ENCODE data around the gene MYG1. TPM values are rescaled to one million over a fixed set of nuclear protein-coding genes. Genes with fewer than 3 reads are reported as not detected.

MYG1 gene
- polyA plus RNA-seq, 1 donor (not counting 4 experiments of a cell fraction or from before 2014, with no cell fraction given), result 27.2 TPM

DNA sequence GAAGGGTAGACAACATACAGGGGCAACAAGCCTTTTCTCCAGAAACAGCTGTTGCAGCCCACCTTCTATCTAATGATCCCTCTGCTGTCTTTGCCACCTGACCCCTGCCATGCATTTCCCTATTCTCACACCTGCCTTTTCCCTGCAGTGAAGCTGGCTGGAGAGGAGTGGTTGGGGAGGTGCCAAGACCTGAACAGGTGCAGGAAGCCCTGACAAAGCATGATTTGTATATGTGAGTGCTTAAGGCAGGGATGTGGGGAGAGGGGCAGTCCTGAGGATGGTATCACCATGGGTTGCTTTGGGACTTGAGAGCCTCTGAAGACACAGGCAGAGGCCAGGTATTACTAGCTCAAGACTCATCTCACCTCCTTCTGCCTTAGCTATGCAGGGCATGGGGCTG is 7.1 kb upstream of the MYG1 start:
- Histone ChIP-seq H3K4me1 (ENCODE audit: control insufficient read depth, extremely low read depth, insufficient read depth, low read length) (peaks cover 10% of the 10 kb centered on the region), H3K4me3 (ENCODE audit: control insufficient read depth in 2 of 3, extremely low read depth in 1 of 3, insufficient read depth in 2 of 3, low read depth in 1 of 3, low read length in 3 of 3) (no peak overlapping the region), H3K36me3 (ENCODE audit: control insufficient read depth in 2 of 2, extremely low read depth in 1 of 2, insufficient read depth in 2 of 2, low read length in 2 of 2) (peaks cover under 1 to 34% of the 10 kb centered on the region in 2 experiments), H3K9ac (ENCODE audit: control insufficient read depth, extremely low read depth, insufficient read depth, low read length) (no peak overlapping the region), H4K20me1 (ENCODE audit: control insufficient read depth, extremely low read depth, insufficient read depth, low read length) (no peaks in the 10 kb centered on the region), H2AFZ (ENCODE audit: control insufficient read depth, low read length) (no peak overlapping the region), H3K9me3 (ENCODE audit: control insufficient read depth, low read depth, low read length) (no peaks in the 10 kb centered on the region), H3K79me2 (ENCODE audit: control insufficient read depth, insufficient read depth, low read length) (peaks cover 21% of the 10 kb centered on the region), H3K9me1 (ENCODE audit: control insufficient read depth, extremely low read depth, insufficient read depth, low read length) (no peaks in the 10 kb centered on the region), H3K4me2 (ENCODE audit: control insufficient read depth, extremely low read depth, insufficient read depth, low read depth, low read length) (no peak overlapping the region), H3K27me3 (ENCODE audit: control insufficient read depth, extremely low read depth, insufficient read depth, low read length) (no peaks in the 10 kb centered on the region), H3K27ac (ENCODE audit: control insufficient read depth, insufficient read depth, low read length) (no peak overlapping the region)
- dilution Hi-C loops (cut with MboI; ENCODE audit: extremely low pct_ligation_motif_present, low sequenced_read_pairs), result no loop called here
- TF ChIP-seq, protein P1, sequence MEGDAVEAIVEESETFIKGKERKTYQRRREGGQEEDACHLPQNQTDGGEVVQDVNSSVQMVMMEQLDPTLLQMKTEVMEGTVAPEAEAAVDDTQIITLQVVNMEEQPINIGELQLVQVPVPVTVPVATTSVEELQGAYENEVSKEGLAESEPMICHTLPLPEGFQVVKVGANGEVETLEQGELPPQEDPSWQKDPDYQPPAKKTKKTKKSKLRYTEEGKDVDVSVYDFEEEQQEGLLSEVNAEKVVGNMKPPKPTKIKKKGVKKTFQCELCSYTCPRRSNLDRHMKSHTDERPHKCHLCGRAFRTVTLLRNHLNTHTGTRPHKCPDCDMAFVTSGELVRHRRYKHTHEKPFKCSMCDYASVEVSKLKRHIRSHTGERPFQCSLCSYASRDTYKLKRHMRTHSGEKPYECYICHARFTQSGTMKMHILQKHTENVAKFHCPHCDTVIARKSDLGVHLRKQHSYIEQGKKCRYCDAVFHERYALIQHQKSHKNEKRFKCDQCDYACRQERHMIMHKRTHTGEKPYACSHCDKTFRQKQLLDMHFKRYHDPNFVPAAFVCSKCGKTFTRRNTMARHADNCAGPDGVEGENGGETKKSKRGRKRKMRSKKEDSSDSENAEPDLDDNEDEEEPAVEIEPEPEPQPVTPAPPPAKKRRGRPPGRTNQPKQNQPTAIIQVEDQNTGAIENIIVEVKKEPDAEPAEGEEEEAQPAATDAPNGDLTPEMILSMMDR (optimal IDR thresholded peaks at IDR 0.05 in 1 of 3, IDR thresholded peaks at IDR 0.05 in 1 of 3, conservative IDR thresholded peaks at IDR 0.05 in 1 of 3; ENCODE audit: extremely low read depth in 1 of 3, insufficient read depth in 2 of 3, low read length in 3 of 3), result no peak
- TF ChIP-seq EZH2 (IDR thresholded peaks at IDR 0.05; ENCODE audit: low read length), result no peak
- FAIRE-seq, result no peak
- DNase-seq (ENCODE audit: low read depth, low spot score), result no peak

DNA sequence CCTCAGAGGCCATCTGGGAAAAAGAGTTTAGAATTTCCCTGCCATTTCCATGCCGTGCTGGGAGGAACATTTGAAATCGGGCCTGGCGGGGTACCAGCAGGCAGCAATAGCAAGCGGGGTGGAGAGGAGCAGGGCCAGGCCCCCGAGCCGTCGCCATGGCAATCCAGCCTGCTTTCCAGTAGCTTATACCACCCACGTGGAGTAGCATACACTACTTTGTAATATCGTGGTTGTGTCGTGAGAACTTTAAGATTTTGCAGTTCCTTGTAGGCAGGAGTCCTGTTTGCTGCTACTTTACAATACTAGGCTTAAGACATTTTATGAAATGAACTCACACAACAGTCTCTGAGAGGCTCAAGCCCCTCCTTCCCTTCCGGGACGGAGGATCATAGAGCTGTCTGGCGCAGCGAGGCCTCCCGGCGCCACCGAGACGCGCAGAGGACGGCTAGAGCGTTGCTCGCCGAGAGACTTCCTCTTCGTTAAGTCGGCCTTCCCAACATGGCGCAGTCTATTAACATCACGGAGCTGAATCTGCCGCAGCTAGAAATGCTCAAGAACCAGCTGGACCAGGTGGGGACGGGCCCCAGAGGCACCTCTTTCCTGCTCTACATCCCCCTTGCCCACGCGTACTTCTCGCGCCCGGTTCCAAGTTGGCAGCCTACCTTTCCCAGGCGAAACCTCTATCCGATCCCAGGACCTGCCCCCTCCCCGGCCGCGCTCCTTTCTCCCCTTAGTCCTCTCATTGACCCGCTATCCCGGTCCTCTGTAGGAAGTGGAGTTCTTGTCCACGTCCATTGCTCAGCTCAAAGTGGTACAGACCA is 4.2 kb upstream of the MYG1 start, which contains the start of gene PFDN5:
Gene PFDN5 (plus strand): TSS at position 473 of the 821 bp plus-strand sequence. CDS start 26 bp downstream, at position 499.
- H3K27me3 ChIP-seq (ENCODE audit: control insufficient read depth, extremely low read depth, insufficient read depth, low read length), result no peaks in the 10 kb centered on the region
- peak within 1 kb of the TSS; percentile 70 for H3K27ac ChIP-seq (ENCODE audit: control insufficient read depth, insufficient read depth, low read length)
- DNase-seq (ENCODE audit: low read depth, low spot score) (peak; percentile 38), FAIRE-seq (peak; percentile 58)
- no peaks in the 10 kb centered on the region for H4K20me1 ChIP-seq (ENCODE audit: control insufficient read depth, extremely low read depth, insufficient read depth, low read length)
- dilution Hi-C loops (cut with MboI; ENCODE audit: extremely low pct_ligation_motif_present, low sequenced_read_pairs), result no loop called here
- H3K9me1 ChIP-seq (ENCODE audit: control insufficient read depth, extremely low read depth, insufficient read depth, low read length), result no peaks in the 10 kb centered on the region
- H3K36me3 ChIP-seq (ENCODE audit: control insufficient read depth in 2 of 2, extremely low read depth in 1 of 2, insufficient read depth in 2 of 2, low read length in 2 of 2), result peaks cover 5 to 31% of the 10 kb centered on the region in 2 experiments
- H3K4me2 ChIP-seq (ENCODE audit: control insufficient read depth, extremely low read depth, insufficient read depth, low read depth, low read length), result peak within 1 kb of the TSS; percentile 94
- no peak for TF ChIP-seq EZH2 (IDR thresholded peaks at IDR 0.05; ENCODE audit: low read length)
- TF ChIP-seq, protein P1 (optimal IDR thresholded peaks at IDR 0.05 in 1 of 3, IDR thresholded peaks at IDR 0.05 in 1 of 3, conservative IDR thresholded peaks at IDR 0.05 in 1 of 3; ENCODE audit: extremely low read depth in 1 of 3, insufficient read depth in 2 of 3, low read length in 3 of 3), result no peak
- H3K79me2 ChIP-seq (ENCODE audit: control insufficient read depth, insufficient read depth, low read length), result peaks cover 32% of the 10 kb centered on the region
- peaks cover 22% of the 10 kb centered on the region for H3K4me1 ChIP-seq (ENCODE audit: control insufficient read depth, extremely low read depth, insufficient read depth, low read length)
- H3K4me3 ChIP-seq (ENCODE audit: control insufficient read depth in 2 of 3, extremely low read depth in 1 of 3, insufficient read depth in 2 of 3, low read depth in 1 of 3, low read length in 3 of 3), result peak within 1 kb of the TSS; percentile 67 to 96 (median 75)
- no peaks in the 10 kb centered on the region for H3K9me3 ChIP-seq (ENCODE audit: control insufficient read depth, low read depth, low read length)
- peak within 1 kb of the TSS; percentile 89 for H3K9ac ChIP-seq (ENCODE audit: control insufficient read depth, extremely low read depth, insufficient read depth, low read length)
- H2AFZ ChIP-seq (ENCODE audit: control insufficient read depth, low read length), result peak within 1 kb of the TSS; percentile 98

Data from keratinocyte (primary cell).